HTERT RPE-1 (cell line): Measurements from ENCODE around the gene CMIP.
"Not testable (repeated sequence)": the region's sequence is repeated elsewhere in the genome, so short reads cannot be mapped to it uniquely, and the experiment has no call there.

Experiments used
- in situ Hi-C: fragments of 300-500 bp; cut with MboI; formaldehyde crosslinking; loops from 4 replicates; pipeline ENCODE4 v1.14.3; 2020; ENCODE audit warnings: low sequenced_read_pairs

Gene CMIP

GRCh38 chr16:81575834-81576233 is 131.2 kb downstream of the CMIP start:
- in situ Hi-C loops = no loop called here

- in situ Hi-C loops = no loop called here
Measured at GRCh38 chr16:81576696-81577095, 132.1 kb downstream of the CMIP start.

GRCh38 chr16:81577272-81577671 is 132.7 kb downstream of the CMIP start:
- in situ Hi-C loops = not testable (repeated sequence)

- in situ Hi-C loops = no loop called here
Measured at GRCh38 chr16:81578076-81578475, 133.5 kb downstream of the CMIP start.

- in situ Hi-C loops = no loop called here
Measured at GRCh38 chr16:81578636-81579413, 134.2 kb downstream of the CMIP start.

- in situ Hi-C loops = no loop called here
Measured at GRCh38 chr16:81581107-81581506, 136.5 kb downstream of the CMIP start.

GRCh38 chr16:81582655-81583441 is 138.2 kb downstream of the CMIP start:
- in situ Hi-C loops = no loop called here

GRCh38 chr16:81583893-81584631 is 139.5 kb downstream of the CMIP start:
- in situ Hi-C loops = no loop called here

GRCh38 chr16:81585785-81586184 is 141.2 kb downstream of the CMIP start:
- in situ Hi-C loops = no loop called here

GRCh38 chr16:81586417-81586816 is 141.8 kb downstream of the CMIP start:
- in situ Hi-C loops = no loop called here

- in situ Hi-C loops = no loop called here
Measured at GRCh38 chr16:81586977-81587625, 142.5 kb downstream of the CMIP start.

GRCh38 chr16:81587626-81588160 is 143.1 kb downstream of the CMIP start:
- in situ Hi-C loops = no loop called here

GRCh38 chr16:81588326-81589081 is 143.9 kb downstream of the CMIP start:
- in situ Hi-C loops = no loop called here

- in situ Hi-C loops = no loop called here
Measured at GRCh38 chr16:81589975-81590650, 145.5 kb downstream of the CMIP start.

- in situ Hi-C loops = no loop called here
Measured at GRCh38 chr16:81590714-81591544, 146.3 kb downstream of the CMIP start.

- in situ Hi-C loops = no loop called here
Measured at GRCh38 chr16:81591545-81591870, 146.9 kb downstream of the CMIP start.

- in situ Hi-C loops = no loop called here
Measured at GRCh38 chr16:81592353-81592866, 147.8 kb downstream of the CMIP start.

- in situ Hi-C loops = no loop called here
Measured at GRCh38 chr16:81593481-81593880, 148.9 kb downstream of the CMIP start.
